GM23248 (cell line): ENCODE results near the gene FGF14. TPM values are rescaled to one million over a fixed set of nuclear protein-coding genes. Genes with fewer than 3 reads are reported as not detected.

Source experiments
- DNase-seq: peaks from one replicate; pipeline ENCODE4 v3.0.0-alpha.2; 2015
- H2AFZ ChIP-seq: fragments of 200-600 bp; sonication (generic); 2 replicates; pipeline ENCODE4 v1.6.1; 2016; ENCODE audit warnings: antibody characterized with exemption
- H3F3A ChIP-seq: fragments of 200-600 bp; sonication (generic); 2 replicates; pipeline ENCODE4 v1.6.1; 2016; ENCODE audit warnings: mild to moderate bottlenecking, antibody characterized with exemption, mixed run types; ENCODE audit not compliant: insufficient read depth
- H3K27ac ChIP-seq: fragments of 200-600 bp; sonication (generic); 2 replicates; pipeline ENCODE4 v1.5.1; 2016; ENCODE audit warnings: mild to moderate bottlenecking
- H3K27me3 ChIP-seq: fragments of 200-600 bp; sonication (generic); replicated peaks from 2 replicates; pipeline ENCODE4 v1.6.1; 2016; ENCODE audit warnings: mild to moderate bottlenecking; ENCODE audit not compliant: insufficient read depth
- H3K36me3 ChIP-seq: fragments of 200-600 bp; sonication (generic); 2 replicates; pipeline ENCODE4 v1.6.1; 2016; ENCODE audit warnings: low read depth, mild to moderate bottlenecking
- H3K4me1 ChIP-seq: fragments of 200-600 bp; sonication (generic); 2 replicates; pipeline ENCODE4 v1.6.1; 2016; ENCODE audit warnings: mild to moderate bottlenecking; ENCODE audit not compliant: insufficient read depth
- H3K4me2 ChIP-seq: fragments of 200-600 bp; sonication (generic); one replicate; pipeline ENCODE4 v1.6.1; 2016; ENCODE audit warnings: mild to moderate bottlenecking; ENCODE audit not compliant: unreplicated experiment
- H3K4me3 ChIP-seq: fragments of 200-600 bp; sonication (generic); 2 replicates; pipeline ENCODE4 v1.5.1; 2016; ENCODE audit warnings: mild to moderate bottlenecking
- H3K79me2 ChIP-seq: fragments of 200-600 bp; sonication (generic); 2 replicates; pipeline ENCODE4 v1.6.1; 2016; ENCODE audit warnings: mild to moderate bottlenecking; ENCODE audit not compliant: insufficient read depth
- H3K9ac ChIP-seq: fragments of 200-600 bp; sonication (generic); 2 replicates; pipeline ENCODE4 v1.6.1; 2016; ENCODE audit warnings: mild to moderate bottlenecking
- H3K9me2 ChIP-seq: fragments of 200-600 bp; sonication (generic); 2 replicates; pipeline ENCODE4 v1.6.1; 2016; ENCODE audit warnings: mixed run types, mild to moderate bottlenecking, moderate library complexity; ENCODE audit not compliant: insufficient read depth
- H3K9me3 ChIP-seq: fragments of 200-600 bp; sonication (generic); one replicate; pipeline ENCODE4 v1.6.1; 2017; ENCODE audit warnings: low read depth
- H4K20me1 ChIP-seq: fragments of 200-600 bp; sonication (generic); 2 replicates; pipeline ENCODE4 v1.6.0; 2016; ENCODE audit not compliant: insufficient read depth
- EZH2 ChIP-seq: fragments of 200-600 bp; sonication (generic); IDR thresholded peaks from 2 replicates; pipeline ENCODE4 v1.6.1; 2018; ENCODE audit warnings: antibody characterized with exemption, mild to moderate bottlenecking; ENCODE audit not compliant: insufficient read depth, poor library complexity, severe bottlenecking
- EZH2phosphoT487 ChIP-seq: fragments of 200-600 bp; sonication (generic); IDR thresholded peaks from 2 replicates; pipeline ENCODE4 v1.6.1; 2018; ENCODE audit warnings: antibody characterized with exemption, moderate library complexity, mild to moderate bottlenecking, low read depth; ENCODE audit not compliant: insufficient read depth
- WGBS, 2 experiments: methylation state at CpG; one replicate each; pipeline ENCODE4 v1.1.6; 2015 to 2017; ENCODE audit warnings: low lambda C conversion rate in 2 of 2, low coverage in 1 of 2; ENCODE audit errors: missing lambda C conversion rate in 2 of 2; 5-methylcytosine and 5-hydroxymethylcytosine counted together
- in situ Hi-C: fragments of 300-500 bp; cut with MboI; formaldehyde crosslinking; loops from 2 replicates; pipeline ENCODE4 v1.15.0; 2020
- polyA plus RNA-seq: library from polyadenylated mRNA; unstranded; fragments of >200 nt; fragmentation: Nextera tagmentation; extraction: Ambion mirVana; gene quantifications from 2 replicates; pipeline ENCODE4 v1.2.1, GENCODE V29; 2016
- total RNA-seq: library from RNA; depleted of rRNA; stranded (reverse); fragments of >200 nt; shearing (Covaris generic); gene quantifications from 2 replicates; pipeline ENCODE4 v1.2.3, GENCODE V29; 2014

The FGF14 gene
- total and polyA plus RNA-seq, 2 experiments from 2014 or later: 1.9 TPM; not detected in 1

DNA sequence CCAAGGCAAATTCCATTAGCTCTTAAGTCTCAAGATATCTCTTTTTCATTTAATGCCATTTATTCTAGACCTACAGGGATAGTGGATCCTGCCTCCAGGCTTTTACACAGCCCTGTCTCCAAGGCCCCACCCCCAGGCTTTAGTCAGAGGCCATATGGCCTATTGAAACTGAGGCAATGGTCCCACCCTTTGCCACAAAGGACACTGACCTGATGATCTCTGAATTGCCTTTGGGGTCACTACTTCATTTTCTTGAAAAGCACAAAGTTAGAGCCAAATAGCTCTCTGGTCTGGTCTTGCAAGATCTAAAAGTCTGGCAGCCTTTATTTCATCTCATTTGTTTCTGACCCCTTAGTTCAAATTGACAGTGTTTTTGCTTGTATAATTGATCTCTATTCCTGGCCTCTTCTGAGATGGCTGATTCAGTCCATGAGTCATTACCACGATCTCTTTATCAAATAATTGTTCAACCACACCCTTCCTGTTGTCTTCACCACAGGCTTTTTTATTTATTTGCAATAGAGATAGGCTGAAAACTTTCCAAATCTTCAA lies 209.8 kb downstream of the FGF14 start:
- Histone ChIP-seq H3K4me2 (peak overlapping the region; percentile 42), H3K27ac (no peak overlapping the region), H3F3A (peaks cover 30% of the 10 kb centered on the region), H4K20me1 (no peaks in the 10 kb centered on the region), H3K9me2 (no peaks in the 10 kb centered on the region), H3K4me3 (no peak overlapping the region), H3K27me3 (no peaks in the 10 kb centered on the region), H3K4me1 (peaks cover 33% of the 10 kb centered on the region), H3K36me3 (no peaks in the 10 kb centered on the region), H3K9ac (no peak overlapping the region), H3K79me2 (no peaks in the 10 kb centered on the region), H2AFZ (no peak overlapping the region), H3K9me3 (no peaks in the 10 kb centered on the region)
- in situ Hi-C loops: no loop called here
- TF ChIP-seq EZH2 (no peak), EZH2phosphoT487 (no peak)
- 0% methylated on average over 1 of the region's 1 CpG for WGBS, 2 experiments
- DNase-seq: peak; percentile 55

DNA sequence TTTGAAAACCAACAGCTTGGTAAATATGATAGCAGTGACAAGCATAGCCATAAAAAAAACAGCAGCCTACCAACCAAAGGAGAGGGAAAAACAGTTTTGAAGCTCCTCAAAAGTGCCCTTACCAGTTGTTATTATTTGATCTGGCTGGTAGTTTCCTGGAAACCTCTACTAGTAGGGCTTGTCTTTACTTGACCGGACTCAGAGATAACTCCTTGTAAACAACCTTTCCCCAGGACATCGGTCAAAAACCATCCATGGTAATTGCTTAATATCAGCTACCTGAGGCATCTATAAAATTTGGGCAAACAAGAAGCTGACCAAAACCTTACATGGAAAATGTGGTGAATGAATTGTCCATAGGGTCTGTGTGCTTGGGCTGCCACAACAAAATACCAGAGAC lies 210.9 kb downstream of the FGF14 start:
- Histone ChIP-seq H2AFZ (no peak overlapping the region), H3K4me1 (peaks cover 24% of the 10 kb centered on the region), H3K9me2 (no peaks in the 10 kb centered on the region), H3F3A (peaks cover 21% of the 10 kb centered on the region), H3K9me3 (no peaks in the 10 kb centered on the region), H3K27ac (no peak overlapping the region), H3K4me2 (no peak overlapping the region), H3K9ac (no peak overlapping the region), H3K36me3 (no peaks in the 10 kb centered on the region), H4K20me1 (no peaks in the 10 kb centered on the region), H3K4me3 (no peak overlapping the region), H3K79me2 (no peaks in the 10 kb centered on the region), H3K27me3 (no peaks in the 10 kb centered on the region)
- DNase-seq: no peak
- in situ Hi-C loops: no loop called here
- no peak for TF ChIP-seq EZH2phosphoT487
- TF ChIP-seq EZH2: no peak
- WGBS, 2 experiments: 89 to 95% methylated on average over 2 of the region's 2 CpGs

DNA sequence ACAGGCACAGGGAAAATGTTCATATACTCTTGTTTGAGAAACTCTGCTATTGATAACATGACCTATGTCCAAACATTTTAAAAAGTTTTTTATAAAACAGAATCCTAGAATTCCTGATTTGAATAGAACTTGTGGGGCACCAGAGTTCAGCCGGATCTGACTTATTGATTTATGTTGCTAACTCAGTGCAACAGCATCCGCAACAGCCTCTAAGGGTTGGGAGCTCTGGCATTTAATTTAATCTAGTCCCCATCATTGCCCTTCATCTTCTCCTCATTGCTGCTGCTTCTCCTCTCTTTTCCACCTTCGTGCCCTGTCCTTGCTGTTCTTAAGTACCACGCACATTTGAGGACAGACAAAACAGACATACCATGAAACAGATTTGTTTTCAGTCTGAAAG lies 214.5 kb downstream of the FGF14 start:
- TF ChIP-seq EZH2phosphoT487 (no peak), EZH2 (no peak)
- Histone ChIP-seq H3K4me3 (no peak overlapping the region), H3K36me3 (no peaks in the 10 kb centered on the region), H3K79me2 (no peaks in the 10 kb centered on the region), H3F3A (peaks cover 12% of the 10 kb centered on the region; the same call in 1 of the 2 replicates), H3K27me3 (no peaks in the 10 kb centered on the region), H3K4me2 (no peak overlapping the region), H3K9me3 (no peaks in the 10 kb centered on the region), H2AFZ (no peak overlapping the region), H3K9ac (no peak overlapping the region), H4K20me1 (no peaks in the 10 kb centered on the region), H3K4me1 (peaks cover 10% of the 10 kb centered on the region), H3K9me2 (no peaks in the 10 kb centered on the region), H3K27ac (no peak overlapping the region)
- DNase-seq: no peak
- in situ Hi-C loops: no loop called here
- 75 to 81% methylated on average over 4 of the region's 4 CpGs for WGBS, 2 experiments

GRCh38 chr13:102185375-102185984 lies 216.4 kb downstream of the FGF14 start:
- no peaks in the 10 kb centered on the region for H3K79me2 ChIP-seq
- WGBS, 2 experiments: 35 to 46% methylated on average over 5 of the region's 5 CpGs
- DNase-seq: no peak

More at GRCh38 chr13:102185375-102185984, 216.4 kb downstream of the FGF14 start:
- Histone ChIP-seq H3F3A (no peaks in the 10 kb centered on the region), H3K27ac (no peak overlapping the region), H3K4me1 (no peaks in the 10 kb centered on the region), H3K9ac (no peak overlapping the region), H3K9me2 (no peaks in the 10 kb centered on the region), H3K4me3 (no peak overlapping the region), H3K4me2 (no peak overlapping the region), H3K9me3 (no peaks in the 10 kb centered on the region), H3K27me3 (no peaks in the 10 kb centered on the region), H2AFZ (no peak overlapping the region), H4K20me1 (no peaks in the 10 kb centered on the region), H3K36me3 (no peaks in the 10 kb centered on the region)
- TF ChIP-seq EZH2phosphoT487 (no peak), EZH2 (no peak)
- in situ Hi-C loops: no loop called here
